Naive thymus-derived CD4-positive, alpha-beta T cell (primary cell): ENCODE data around the gene FGD4. TPM values are rescaled to one million over a fixed set of nuclear protein-coding genes. Genes with fewer than 3 reads are reported as not detected.
"Not testable (repeated sequence)": the region's sequence is repeated elsewhere in the genome, so short reads cannot be mapped to it uniquely, and the experiment has no call there.

Experiments
- ATAC-seq: fragments of 150-1000 bp; cut with Tn5 transposase; 2 replicates; pipeline ENCODE4 v1.10.0; 2021; ENCODE audit warnings: mild to moderate bottlenecking, moderate library complexity
- CTCF ChIA-PET: fragments of 350-600 bp; sonication (Branson Sonifier 250); formaldehyde crosslinking; loops from one replicate; lab custom pipeline; 2021; ENCODE audit warnings: antibody characterized with exemption; lab: Charles Lee
- POLR2A ChIA-PET: fragments of 350-600 bp; sonication (Branson Sonifier 250); formaldehyde crosslinking; loops from one replicate; lab custom pipeline; 2021; ENCODE audit warnings: antibody characterized with exemption, inconsistent platforms; lab: Charles Lee
- DNase-seq, 9 donors: peaks; one replicate each; pipeline versions ENCODE4 v3.0.0 to v3.0.0-alpha.2; 2020 to 2022; ENCODE audit warnings: mixed read lengths in 1 of 9
- H3K27ac ChIP-seq: one replicate; pipeline ENCODE4 v1.7.0; 2013; ENCODE audit warnings: mild to moderate bottlenecking, low read depth, low read length, moderate library complexity
- H3K27me3 ChIP-seq, 2 donors: one replicate each; pipeline ENCODE4 v1.7.0; 2013; ENCODE audit warnings: low read length in 2 of 2, mild to moderate bottlenecking in 2 of 2, moderate library complexity in 2 of 2; ENCODE audit not compliant: control insufficient read depth in 2 of 2, insufficient read depth in 2 of 2
- H3K36me3 ChIP-seq, 3 experiments: 1 replicate in 2 of 3; 2 replicates in 1 of 3; pipeline ENCODE4 v1.7.0; 2013; ENCODE audit warnings: low read length in 3 of 3, mild to moderate bottlenecking in 3 of 3, moderate library complexity in 1 of 3; ENCODE audit not compliant: insufficient read depth in 3 of 3, control insufficient read depth in 2 of 3
- H3K4me1 ChIP-seq, 2 donors: one replicate each; pipeline ENCODE4 v1.7.0; 2013; ENCODE audit warnings: low read length in 2 of 2, mild to moderate bottlenecking in 2 of 2, moderate library complexity in 1 of 2; ENCODE audit not compliant: control insufficient read depth in 2 of 2, insufficient read depth in 2 of 2
- H3K4me3 ChIP-seq: 2 replicates; pipeline ENCODE4 v1.7.0; 2013; ENCODE audit warnings: mild to moderate bottlenecking, low read length
- H3K9me3 ChIP-seq, 3 experiments: 1 replicate in 2 of 3; 2 replicates in 1 of 3; pipeline ENCODE4 v1.7.0; 2013; ENCODE audit warnings: low read length in 3 of 3; ENCODE audit not compliant: control insufficient read depth in 2 of 3
- H3K27ac Mint-ChIP-seq, 9 donors: one replicate each; pipeline ENCODE4 v1.8.0; 2020 to 2022; ENCODE audit warnings: mixed read lengths in 9 of 9, mild to moderate bottlenecking in 8 of 9, moderate library complexity in 5 of 9, inconsistent platforms in 2 of 9
- H3K27me3 Mint-ChIP-seq, 5 donors: one replicate each; pipeline ENCODE4 v1.8.0; 2021 to 2022; ENCODE audit warnings: mixed read lengths in 5 of 5, mild to moderate bottlenecking in 1 of 5
- H3K36me3 Mint-ChIP-seq, 5 donors: one replicate each; pipeline ENCODE4 v1.8.0; 2020 to 2022; ENCODE audit warnings: mixed read lengths in 5 of 5, mild to moderate bottlenecking in 3 of 5, inconsistent platforms in 1 of 5
- H3K4me1 Mint-ChIP-seq, 7 donors: one replicate each; pipeline ENCODE4 v1.8.0; 2020 to 2022; ENCODE audit warnings: mixed read lengths in 7 of 7, mild to moderate bottlenecking in 3 of 7, inconsistent platforms in 1 of 7
- H3K4me3 Mint-ChIP-seq, 10 donors: one replicate each; pipeline ENCODE4 v1.8.0; 2020 to 2022; ENCODE audit warnings: mild to moderate bottlenecking in 10 of 10, mixed read lengths in 10 of 10, moderate library complexity in 6 of 10, inconsistent platforms in 2 of 10
- H3K9me3 Mint-ChIP-seq, 11 donors: one replicate each; pipeline ENCODE4 v1.8.0; 2020 to 2022; ENCODE audit warnings: mixed read lengths in 11 of 11, mild to moderate bottlenecking in 4 of 11, inconsistent platforms in 1 of 11, moderate library complexity in 1 of 11
- intact Hi-C, 2 donors: fragments of 100-400 bp; cut with micrococcal nuclease; formaldehyde crosslinking; loops; one replicate each; pipeline ENCODE4 v1.15.1; 2023
- polyA plus RNA-seq, 2 donors: library from polyadenylated mRNA; unstranded; fragments of 300-500 nt; fragmentation: Illumina TruSeq; gene quantifications; one replicate each; pipeline ENCODE4 v1.2.3, GENCODE V29; 2021
- total RNA-seq, 6 experiments: library from RNA in 5 of 6; stranded (reverse) in 5 of 6; gene quantifications; 1 replicate in 5 of 6; 2 replicates in 1 of 6; pipeline ENCODE4 v1.2.3 and lab custom pipeline; 2021 to 2026

The FGD4 gene
- total and polyA plus RNA-seq, 7 experiments from 2014 or later: 0.12 to 13.7 (median 0.50) TPM; not detected in 1

GRCh38 chr12:32549675-32550079, 150.3 kb downstream of the FGD4 start:
- no peak overlapping the region for H3K27ac Mint-ChIP-seq
- H3K36me3 Mint-ChIP-seq: no peaks in the 10 kb centered on the region
- no peaks in the 10 kb centered on the region for H3K36me3 ChIP-seq
- peaks cover 0 to 2% (median 0%) of the 10 kb centered on the region in 11 donors for H3K9me3 Mint-ChIP-seq
- CTCF ChIA-PET: no interaction called here
- no peak overlapping the region for H3K4me3 ChIP-seq
- H3K9me3 ChIP-seq: no peaks in the 10 kb centered on the region
- H3K4me1 ChIP-seq: no peaks in the 10 kb centered on the region
- peaks cover 0 to 5% (median 0%) of the 10 kb centered on the region in 5 donors for H3K27me3 Mint-ChIP-seq
- DNase-seq: no peak
- POLR2A ChIA-PET: no interaction called here
- peaks cover 0 to 2% (median 0%) of the 10 kb centered on the region in 7 donors for H3K4me1 Mint-ChIP-seq
- intact Hi-C loops: loop anchor here in 1 of 2 donors (5.0 kb wide), 1 partner anchor 998 kb away; no protein-coding TSS in a partner anchor
- H3K4me3 Mint-ChIP-seq: no peak overlapping the region
- no peaks in the 10 kb centered on the region for H3K27me3 ChIP-seq
- H3K27ac ChIP-seq: no peak overlapping the region
- no peak for ATAC-seq

- no peak for DNase-seq
- Histone ChIP-seq H3K4me3 (no peak overlapping the region), H3K4me1 (no peaks in the 10 kb centered on the region), H3K27ac (no peak overlapping the region), H3K27me3 (no peaks in the 10 kb centered on the region), H3K9me3 (no peaks in the 10 kb centered on the region), H3K36me3 (no peaks in the 10 kb centered on the region)
- intact Hi-C loops: no loop called here
- Mint-ChIP-seq H3K4me3 (no peak overlapping the region), H3K36me3 (no peaks in the 10 kb centered on the region), H3K27me3 (peaks cover 0 to 6% (median 5%) of the 10 kb centered on the region in 5 donors), H3K9me3 (peaks cover 0 to 2% (median 0%) of the 10 kb centered on the region in 11 donors), H3K4me1 (peaks cover 0 to 2% (median 0%) of the 10 kb centered on the region in 7 donors), H3K27ac (no peak overlapping the region)
- POLR2A ChIA-PET: no interaction called here
- no peak for ATAC-seq
- CTCF ChIA-PET: no interaction called here
These were observed 151.7 kb downstream of the FGD4 start for GRCh38 chr12:32551058-32551457.

DNA sequence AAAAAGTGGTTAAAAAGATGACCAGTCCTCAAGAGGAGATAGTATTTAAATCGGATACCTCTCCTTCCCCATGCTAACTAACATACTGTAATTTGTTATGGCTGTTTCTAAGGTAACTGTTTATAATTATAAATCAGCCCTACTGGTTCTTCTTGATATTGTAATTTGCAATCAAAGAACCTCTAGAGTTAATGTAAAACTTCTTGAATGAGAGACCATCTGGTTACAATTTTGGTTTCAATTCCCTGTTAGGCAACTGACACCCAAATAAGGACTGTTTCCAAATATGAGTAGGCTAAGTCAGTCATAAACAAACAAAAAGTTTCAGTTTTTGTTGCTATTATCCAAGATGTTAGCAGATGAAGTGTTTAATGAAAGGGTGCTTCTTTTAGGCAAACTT, 159.5 kb downstream of the FGD4 start:
- Mint-ChIP-seq H3K4me1 (peaks cover 0 to 15% (median 0%) of the 10 kb centered on the region in 7 donors), H3K27ac (no peak overlapping the region), H3K4me3 (no peak overlapping the region), H3K9me3 (peaks cover 0 to 5% (median 0%) of the 10 kb centered on the region in 11 donors), H3K36me3 (no peaks in the 10 kb centered on the region), H3K27me3 (peaks cover 0 to 6% (median 0%) of the 10 kb centered on the region in 5 donors)
- H3K4me1 ChIP-seq: no peaks in the 10 kb centered on the region
- ChIA-PET CTCF (no interaction called here), POLR2A (no interaction called here)
- H3K4me3 ChIP-seq: no peak overlapping the region
- intact Hi-C loops: loop anchor here in 1 of 2 donors (5.0 kb wide), 1 partner anchor 43 kb away; no protein-coding TSS in a partner anchor
- no peak for DNase-seq
- H3K27me3 ChIP-seq: no peaks in the 10 kb centered on the region
- no peaks in the 10 kb centered on the region for H3K36me3 ChIP-seq
- H3K27ac ChIP-seq: no peak overlapping the region
- no peaks in the 10 kb centered on the region for H3K9me3 ChIP-seq
- peak; percentile 52 for ATAC-seq

- Histone ChIP-seq H3K4me1 (no peaks in the 10 kb centered on the region), H3K27me3 (no peaks in the 10 kb centered on the region), H3K9me3 (no peaks in the 10 kb centered on the region), H3K36me3 (no peaks in the 10 kb centered on the region), H3K27ac (no peak overlapping the region), H3K4me3 (no peak overlapping the region)
- ChIA-PET POLR2A (no interaction called here), CTCF (no interaction called here)
- H3K27me3 Mint-ChIP-seq: peaks cover 0 to 6% (median 0%) of the 10 kb centered on the region in 5 donors
- H3K4me3 Mint-ChIP-seq: no peak overlapping the region
- H3K4me1 Mint-ChIP-seq: peaks cover 0 to 15% (median 0%) of the 10 kb centered on the region in 7 donors
- no peak overlapping the region for H3K27ac Mint-ChIP-seq
- H3K9me3 Mint-ChIP-seq: peaks cover 0 to 5% (median 0%) of the 10 kb centered on the region in 11 donors
- DNase-seq (no peak), ATAC-seq (no peak)
- no peaks in the 10 kb centered on the region for H3K36me3 Mint-ChIP-seq
- intact Hi-C loops: loop anchor here in 1 of 2 donors (5.0 kb wide), 1 partner anchor 43 kb away; no protein-coding TSS in a partner anchor
These were observed 160.1 kb downstream of the FGD4 start for GRCh38 chr12:32559434-32559833.

- Histone ChIP-seq H3K36me3 (no peaks in the 10 kb centered on the region), H3K4me1 (no peaks in the 10 kb centered on the region), H3K9me3 (no peaks in the 10 kb centered on the region), H3K4me3 (no peak overlapping the region), H3K27ac (no peak overlapping the region), H3K27me3 (no peaks in the 10 kb centered on the region)
- Mint-ChIP-seq H3K4me1 (peaks cover 0 to 15% (median 0%) of the 10 kb centered on the region in 7 donors), H3K4me3 (no peak overlapping the region), H3K27ac (no peak overlapping the region), H3K27me3 (no peaks in the 10 kb centered on the region), H3K36me3 (no peaks in the 10 kb centered on the region), H3K9me3 (peaks cover 0 to 6% (median 0%) of the 10 kb centered on the region in 11 donors)
- POLR2A ChIA-PET: no interaction called here
- intact Hi-C loops: no loop called here
- DNase-seq (no peak), ATAC-seq (no peak)
- CTCF ChIA-PET: no interaction called here
These were observed 161.2 kb downstream of the FGD4 start for GRCh38 chr12:32560520-32560919.

DNA sequence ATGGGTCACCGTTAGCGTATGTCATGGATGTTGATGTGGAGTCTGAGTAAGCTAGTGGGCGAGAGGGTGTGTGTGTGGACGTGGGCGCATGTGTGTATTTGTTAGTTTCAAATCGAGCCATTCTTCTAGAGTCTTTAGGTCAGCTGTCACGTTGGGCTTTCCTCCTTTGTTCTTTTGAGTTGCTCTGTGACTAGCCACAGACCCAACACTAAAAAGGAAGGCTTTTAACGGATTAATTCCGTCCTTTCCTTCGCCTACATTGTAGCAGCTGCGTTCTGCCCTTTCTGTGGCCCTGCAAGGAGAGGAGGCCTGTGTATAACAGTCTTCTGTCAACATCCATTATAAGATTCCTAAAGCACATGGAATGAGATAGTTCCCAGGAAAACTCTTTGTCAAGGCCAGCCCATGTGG, 162.6 kb downstream of the FGD4 start:
- Histone ChIP-seq H3K4me3 (no peak overlapping the region), H3K27ac (no peak overlapping the region), H3K9me3 (no peaks in the 10 kb centered on the region), H3K27me3 (no peaks in the 10 kb centered on the region), H3K4me1 (no peaks in the 10 kb centered on the region), H3K36me3 (no peaks in the 10 kb centered on the region)
- Mint-ChIP-seq H3K4me1 (peaks cover 0 to 16% (median 0%) of the 10 kb centered on the region in 7 donors), H3K4me3 (no peak overlapping the region), H3K36me3 (no peaks in the 10 kb centered on the region), H3K9me3 (peaks cover 0 to 6% (median 0%) of the 10 kb centered on the region in 11 donors), H3K27me3 (no peaks in the 10 kb centered on the region), H3K27ac (no peak overlapping the region)
- ChIA-PET POLR2A (no interaction called here), CTCF (no interaction called here)
- intact Hi-C loops: no loop called here
- ATAC-seq: no peak
- no peak for DNase-seq

GRCh38 chr12:32562413-32562812, 163.1 kb downstream of the FGD4 start:
- H3K27ac ChIP-seq, H3K27ac Mint-ChIP-seq, H3K4me3 Mint-ChIP-seq, ATAC-seq, H3K9me3 Mint-ChIP-seq, H3K4me1 ChIP-seq, intact Hi-C loops, H3K9me3 ChIP-seq, H3K27me3 ChIP-seq, CTCF ChIA-PET, H3K4me3 ChIP-seq, H3K27me3 Mint-ChIP-seq, H3K36me3 ChIP-seq, DNase-seq, POLR2A ChIA-PET, H3K36me3 Mint-ChIP-seq: not testable (repeated sequence)
- H3K4me1 Mint-ChIP-seq: peaks cover 0 to 21% (median 0%) of the 10 kb centered on the region in 7 donors
